ENCODE measurements around the gene RNMT.

Gene RNMT

DNA sequence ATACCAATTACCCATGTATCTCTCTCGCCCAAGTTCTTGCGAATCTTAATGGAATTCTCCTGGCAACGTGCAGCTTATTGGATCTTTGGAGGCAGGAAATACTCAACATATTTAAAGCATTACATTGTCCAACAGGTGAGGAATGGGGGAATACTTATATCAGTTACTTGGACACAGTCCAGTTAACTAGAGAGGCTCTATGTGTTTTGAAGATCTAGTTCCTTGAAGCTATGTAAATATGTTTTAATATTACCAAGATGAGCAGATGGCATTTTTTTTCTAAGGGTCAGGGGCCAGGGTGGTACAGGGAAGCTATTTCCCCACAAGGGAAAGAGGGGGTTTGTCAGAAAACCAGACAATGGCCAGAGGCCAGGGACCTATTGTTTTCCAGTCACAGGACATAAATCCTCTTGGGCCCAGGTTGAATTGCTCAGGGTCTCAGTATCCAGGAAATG is 70.7 kb downstream of the RNMT start:
- no peak overlapping the region for H3K27ac ChIP-seq (ENCODE audit: low read length)
- H3K4me3 ChIP-seq (ENCODE audit: low read length), result no peak overlapping the region
- peaks cover 21% of the 10 kb centered on the region for H3K27me3 ChIP-seq (ENCODE audit: control insufficient read depth, insufficient read depth, low read length)

DNA sequence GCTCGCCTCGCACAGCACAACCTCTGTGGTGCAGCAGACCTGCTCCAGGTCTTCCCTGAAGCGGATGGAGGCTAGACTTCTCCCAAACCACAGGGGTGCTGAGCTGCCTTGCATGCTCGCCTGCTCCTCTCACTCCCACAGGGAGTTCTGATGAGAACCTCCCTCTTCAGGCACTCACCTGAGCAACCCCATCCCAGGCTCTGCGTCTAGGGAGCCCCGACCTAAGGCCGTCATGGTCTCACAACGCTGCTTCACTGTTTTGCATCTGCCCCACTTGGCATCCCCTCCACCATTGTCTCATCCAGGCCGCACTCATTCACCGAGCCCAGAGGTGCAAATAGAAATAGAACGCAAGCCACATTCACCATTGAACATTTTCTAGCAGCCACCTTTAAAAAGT is 72.9 kb downstream of the RNMT start:
- H3K4me3 ChIP-seq (ENCODE audit: low read length), result no peak overlapping the region

More for the DNA sequence above, 70.7 kb downstream of the RNMT start:
- Histone ChIP-seq H3K36me3 (ENCODE audit: control insufficient read depth, low read depth, low read length) (no peaks in the 10 kb centered on the region), H3K9ac (ENCODE audit: low read length) (no peak overlapping the region), H3K4me1 (ENCODE audit: control insufficient read depth, low read depth, low read length) (peaks cover 6% of the 10 kb centered on the region), H3K9me3 (ENCODE audit: control insufficient read depth, low read depth, low read length) (no peaks in the 10 kb centered on the region)

DNA sequence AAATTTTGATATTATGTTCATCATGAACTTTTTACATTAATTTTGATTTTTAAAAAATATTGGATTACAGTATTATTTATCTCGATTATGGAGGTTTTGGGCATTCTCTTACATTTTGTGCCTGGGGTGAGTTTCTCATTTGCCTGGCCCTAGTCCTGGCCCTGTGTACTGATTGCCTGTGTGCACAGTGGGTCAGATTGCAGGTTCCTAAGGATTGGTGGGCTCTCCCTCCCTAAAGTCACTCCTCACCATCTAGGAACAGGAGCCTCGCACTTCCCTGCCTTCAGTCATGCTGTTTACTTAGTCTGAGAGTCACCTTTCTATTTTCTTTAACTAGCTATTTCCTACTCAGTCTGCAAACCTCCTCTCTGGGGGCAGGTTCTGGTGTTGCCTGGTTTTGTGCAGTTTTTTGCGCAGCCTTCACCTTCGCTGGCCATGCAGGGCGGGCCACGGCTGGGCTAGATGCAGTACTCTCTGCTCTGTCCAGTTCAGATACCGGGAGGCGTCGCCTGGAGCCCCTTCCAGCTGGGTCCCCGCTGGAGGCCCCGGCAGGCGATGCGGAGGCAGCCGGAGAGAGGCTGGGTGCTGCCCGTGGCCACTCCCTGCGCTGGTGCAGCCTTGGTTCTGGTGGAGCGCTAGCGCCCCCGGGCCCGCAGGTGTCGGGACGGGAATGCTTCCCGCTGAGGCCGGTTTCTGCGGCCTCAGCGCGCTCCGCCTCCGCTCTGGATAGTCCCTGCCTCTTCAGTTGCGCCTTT is 74.2 kb downstream of the RNMT start:
- Histone ChIP-seq H3K4me3 (ENCODE audit: low read length) (peak overlapping the region; percentile 60), H3K27ac (ENCODE audit: low read length) (no peak overlapping the region), H3K4me1 (ENCODE audit: control insufficient read depth, low read depth, low read length) (peaks cover 6% of the 10 kb centered on the region), H3K27me3 (ENCODE audit: control insufficient read depth, insufficient read depth, low read length) (peaks cover 26% of the 10 kb centered on the region), H3K9ac (ENCODE audit: low read length) (peak overlapping the region; percentile 8), H3K9me3 (ENCODE audit: control insufficient read depth, low read depth, low read length) (no peaks in the 10 kb centered on the region), H3K36me3 (ENCODE audit: control insufficient read depth, low read depth, low read length) (no peaks in the 10 kb centered on the region)

More for the DNA sequence above, 72.9 kb downstream of the RNMT start:
- Histone ChIP-seq H3K9me3 (ENCODE audit: control insufficient read depth, low read depth, low read length) (no peaks in the 10 kb centered on the region), H3K27ac (ENCODE audit: low read length) (no peak overlapping the region), H3K36me3 (ENCODE audit: control insufficient read depth, low read depth, low read length) (no peaks in the 10 kb centered on the region), H3K4me1 (ENCODE audit: control insufficient read depth, low read depth, low read length) (peaks cover 6% of the 10 kb centered on the region), H3K27me3 (ENCODE audit: control insufficient read depth, insufficient read depth, low read length) (peaks cover 26% of the 10 kb centered on the region), H3K9ac (ENCODE audit: low read length) (no peak overlapping the region)

DNA sequence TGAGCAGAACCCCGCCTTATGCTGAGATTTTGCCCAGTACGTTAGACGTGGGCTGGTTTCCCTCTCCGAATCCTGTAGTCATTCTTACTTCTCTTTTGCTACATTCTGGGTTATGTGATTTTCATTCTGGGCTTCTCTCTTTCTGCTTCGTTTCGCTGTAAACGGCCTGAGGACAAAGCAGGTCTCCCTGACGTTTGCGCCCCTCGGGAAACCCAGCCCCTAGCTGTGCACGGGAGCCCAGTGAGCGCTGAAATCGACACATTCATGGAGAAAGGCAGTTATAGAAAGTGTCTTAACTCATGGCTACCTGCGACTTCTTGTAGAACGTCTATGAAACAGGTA is 74.8 kb downstream of the RNMT start:
- H3K9ac ChIP-seq (ENCODE audit: low read length), result peak overlapping the region; percentile 8
- H3K9me3 ChIP-seq (ENCODE audit: control insufficient read depth, low read depth, low read length), result no peaks in the 10 kb centered on the region
- no peak overlapping the region for H3K27ac ChIP-seq (ENCODE audit: low read length)
- H3K27me3 ChIP-seq (ENCODE audit: control insufficient read depth, insufficient read depth, low read length), result peaks cover 26% of the 10 kb centered on the region
- H3K4me1 ChIP-seq (ENCODE audit: control insufficient read depth, low read depth, low read length), result peaks cover 6% of the 10 kb centered on the region
- peak overlapping the region; percentile 60 for H3K4me3 ChIP-seq (ENCODE audit: low read length)
- no peaks in the 10 kb centered on the region for H3K36me3 ChIP-seq (ENCODE audit: control insufficient read depth, low read depth, low read length)

DNA sequence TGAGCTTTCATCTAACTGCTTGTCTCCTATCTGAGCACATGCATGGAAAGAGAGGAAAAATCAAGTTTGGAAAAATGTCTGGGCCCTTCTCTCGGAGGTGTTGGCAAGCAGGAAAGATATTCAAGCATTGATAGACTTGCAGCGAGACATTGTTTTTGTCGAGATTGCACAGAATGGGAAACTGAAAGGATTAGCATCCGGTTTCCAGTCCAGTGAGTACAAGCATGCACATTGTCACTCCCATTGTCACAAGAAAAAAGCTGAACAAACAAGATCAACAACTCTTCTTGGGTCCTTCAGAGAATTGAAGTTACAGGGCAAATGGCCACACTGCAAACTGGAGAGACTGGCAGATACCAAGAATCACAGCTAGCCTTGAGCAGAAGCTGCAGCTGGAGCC is 77.8 kb downstream of the RNMT start:
- H3K9me3 ChIP-seq (ENCODE audit: control insufficient read depth, low read depth, low read length), result no peaks in the 10 kb centered on the region
- no peak overlapping the region for H3K27ac ChIP-seq (ENCODE audit: low read length)
- no peak overlapping the region for H3K9ac ChIP-seq (ENCODE audit: low read length)
- peaks cover 21% of the 10 kb centered on the region for H3K4me1 ChIP-seq (ENCODE audit: control insufficient read depth, low read depth, low read length)
- H3K4me3 ChIP-seq (ENCODE audit: low read length), result no peak overlapping the region
- no peaks in the 10 kb centered on the region for H3K36me3 ChIP-seq (ENCODE audit: control insufficient read depth, low read depth, low read length)
- H3K27me3 ChIP-seq (ENCODE audit: control insufficient read depth, insufficient read depth, low read length), result peaks cover 26% of the 10 kb centered on the region

DNA sequence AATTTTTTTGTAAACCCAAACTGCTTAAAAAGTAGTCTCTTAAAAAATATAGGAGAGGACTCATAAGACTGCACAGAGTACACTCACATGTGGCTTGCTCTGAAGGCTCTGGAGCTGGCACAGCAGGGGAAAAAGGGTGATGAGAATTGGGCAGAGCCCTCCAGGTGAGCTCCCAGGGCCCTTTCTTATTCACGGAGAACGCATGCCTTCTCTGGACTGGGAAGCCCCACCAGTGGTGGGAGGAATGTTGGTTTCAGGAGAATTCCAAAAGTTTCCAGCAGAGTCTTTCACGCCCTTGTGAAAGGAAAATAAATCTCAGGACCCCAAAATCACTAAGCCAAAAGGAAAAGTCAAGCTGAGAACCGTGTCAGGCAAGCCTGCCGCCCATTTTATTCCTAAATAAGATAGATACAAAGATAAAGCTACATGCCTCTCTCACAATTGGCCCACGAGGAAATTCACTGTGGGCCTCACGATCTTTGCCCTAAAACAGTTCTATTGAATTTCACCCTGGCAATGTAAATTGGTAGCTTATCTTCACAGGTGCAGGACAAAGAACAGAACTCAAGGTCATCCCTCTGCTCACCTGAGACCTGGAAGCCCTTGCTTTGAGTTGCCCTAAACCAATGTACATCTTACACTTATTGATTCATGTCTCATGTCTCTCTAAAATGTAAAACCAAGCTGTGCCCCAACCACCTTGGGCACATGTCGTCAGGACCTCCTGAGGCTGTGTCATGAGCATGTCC is 82.0 kb downstream of the RNMT start:
- Histone ChIP-seq H3K9me3 (ENCODE audit: control insufficient read depth, low read depth, low read length) (no peaks in the 10 kb centered on the region), H3K9ac (ENCODE audit: low read length) (no peak overlapping the region), H3K4me3 (ENCODE audit: low read length) (peak overlapping the region; percentile 13), H3K36me3 (ENCODE audit: control insufficient read depth, low read depth, low read length) (no peaks in the 10 kb centered on the region), H3K4me1 (ENCODE audit: control insufficient read depth, low read depth, low read length) (peaks cover 45% of the 10 kb centered on the region), H3K27ac (ENCODE audit: low read length) (peak overlapping the region; percentile 54), H3K27me3 (ENCODE audit: control insufficient read depth, insufficient read depth, low read length) (no peaks in the 10 kb centered on the region)

DNA sequence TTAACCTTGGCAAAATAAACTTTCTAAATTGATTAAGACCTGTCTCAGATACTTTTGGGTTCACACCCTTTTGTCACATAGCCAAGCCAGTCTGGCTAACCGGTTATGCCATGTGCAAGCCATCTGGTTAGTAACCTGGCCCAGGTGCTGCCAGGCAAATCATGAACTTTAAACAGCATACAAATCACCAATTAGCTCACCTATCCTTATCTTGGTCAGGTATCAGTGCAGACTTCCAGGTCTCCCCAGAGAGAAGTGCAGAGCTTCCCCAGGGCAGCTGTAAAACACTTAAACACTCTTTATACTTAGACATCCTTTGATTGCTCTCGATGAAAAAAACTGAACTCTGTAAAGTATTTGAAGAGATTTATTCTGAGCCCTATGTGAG is 82.6 kb downstream of the RNMT start:
- no peaks in the 10 kb centered on the region for H3K36me3 ChIP-seq (ENCODE audit: control insufficient read depth, low read depth, low read length)
- no peak overlapping the region for H3K9ac ChIP-seq (ENCODE audit: low read length)
- no peaks in the 10 kb centered on the region for H3K9me3 ChIP-seq (ENCODE audit: control insufficient read depth, low read depth, low read length)
- peak overlapping the region; percentile 29 for H3K4me3 ChIP-seq (ENCODE audit: low read length)
- H3K27me3 ChIP-seq (ENCODE audit: control insufficient read depth, insufficient read depth, low read length), result no peaks in the 10 kb centered on the region
- H3K4me1 ChIP-seq (ENCODE audit: control insufficient read depth, low read depth, low read length), result peaks cover 45% of the 10 kb centered on the region
- H3K27ac ChIP-seq (ENCODE audit: low read length), result peak overlapping the region; percentile 54

DNA sequence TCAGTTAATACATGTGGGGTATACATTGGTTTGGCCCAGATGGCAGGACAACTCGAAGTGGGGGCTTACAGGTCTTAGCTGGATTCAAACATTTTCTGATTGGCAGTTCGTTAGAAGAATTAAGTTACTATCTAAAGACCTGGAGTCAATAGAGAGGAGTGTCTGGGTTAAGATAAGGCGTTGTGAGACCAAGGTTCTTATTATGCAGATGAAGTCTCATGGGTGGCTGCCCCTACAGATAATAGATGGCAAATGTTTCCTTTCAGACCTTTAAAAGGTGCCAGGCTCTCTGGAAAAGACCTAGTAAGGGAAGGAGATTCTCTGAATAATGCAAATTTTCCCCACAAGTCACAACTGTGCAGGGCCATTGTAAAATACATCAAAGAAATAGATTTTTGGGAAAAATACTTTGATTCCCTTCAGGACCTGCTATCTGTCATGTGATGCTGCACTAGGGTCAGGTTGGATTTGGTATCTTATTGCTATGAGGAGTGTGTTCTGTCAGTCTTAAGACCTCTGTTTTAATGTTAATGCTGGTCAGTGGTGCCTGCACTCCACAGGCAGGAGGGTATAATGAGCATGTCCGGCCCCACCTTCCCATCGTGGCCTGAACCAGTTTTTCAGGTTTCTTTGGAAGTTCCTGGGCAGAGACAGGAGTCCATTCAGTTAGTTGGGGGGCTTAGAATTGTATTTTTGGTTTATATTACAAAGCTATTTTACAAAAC is 83.2 kb downstream of the RNMT start:
- no peaks in the 10 kb centered on the region for H3K27me3 ChIP-seq (ENCODE audit: control insufficient read depth, insufficient read depth, low read length)

DNA sequence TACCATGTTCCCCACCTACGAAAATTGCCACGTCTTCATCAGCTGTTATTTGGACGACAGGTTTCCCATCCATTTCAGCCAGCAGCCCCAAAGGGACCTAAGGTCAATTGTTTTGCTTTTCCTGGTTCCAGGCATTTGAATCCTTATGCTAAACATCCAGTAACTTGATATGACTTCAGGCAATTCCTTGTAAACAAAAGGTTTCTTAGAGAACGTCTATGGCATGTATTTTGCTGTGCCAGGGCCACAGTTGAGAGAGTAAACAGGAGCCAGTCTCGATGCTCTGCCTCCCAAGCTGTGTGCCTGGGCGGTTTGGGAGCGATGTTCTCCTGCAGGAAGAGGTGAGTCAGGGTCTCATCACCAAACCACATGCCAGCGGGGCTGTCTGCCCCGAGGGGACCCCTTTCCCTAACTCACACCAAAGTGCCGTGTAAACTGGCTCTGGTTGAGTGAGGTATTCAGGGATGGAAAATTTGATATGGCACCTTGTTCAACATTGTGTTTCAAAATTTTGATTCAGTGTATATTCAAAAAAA is 84.5 kb downstream of the RNMT start:
- Histone ChIP-seq H3K36me3 (ENCODE audit: control insufficient read depth, low read depth, low read length) (no peaks in the 10 kb centered on the region), H3K9me3 (ENCODE audit: control insufficient read depth, low read depth, low read length) (no peaks in the 10 kb centered on the region), H3K4me1 (ENCODE audit: control insufficient read depth, low read depth, low read length) (peaks cover 45% of the 10 kb centered on the region), H3K4me3 (ENCODE audit: low read length) (no peak overlapping the region), H3K27me3 (ENCODE audit: control insufficient read depth, insufficient read depth, low read length) (no peaks in the 10 kb centered on the region), H3K9ac (ENCODE audit: low read length) (no peak overlapping the region), H3K27ac (ENCODE audit: low read length) (no peak overlapping the region)

More for the DNA sequence above, 83.2 kb downstream of the RNMT start:
- Histone ChIP-seq H3K27ac (ENCODE audit: low read length) (no peak overlapping the region), H3K4me3 (ENCODE audit: low read length) (peak overlapping the region; percentile 29), H3K9ac (ENCODE audit: low read length) (no peak overlapping the region), H3K36me3 (ENCODE audit: control insufficient read depth, low read depth, low read length) (no peaks in the 10 kb centered on the region), H3K4me1 (ENCODE audit: control insufficient read depth, low read depth, low read length) (peaks cover 45% of the 10 kb centered on the region), H3K9me3 (ENCODE audit: control insufficient read depth, low read depth, low read length) (no peaks in the 10 kb centered on the region)

DNA sequence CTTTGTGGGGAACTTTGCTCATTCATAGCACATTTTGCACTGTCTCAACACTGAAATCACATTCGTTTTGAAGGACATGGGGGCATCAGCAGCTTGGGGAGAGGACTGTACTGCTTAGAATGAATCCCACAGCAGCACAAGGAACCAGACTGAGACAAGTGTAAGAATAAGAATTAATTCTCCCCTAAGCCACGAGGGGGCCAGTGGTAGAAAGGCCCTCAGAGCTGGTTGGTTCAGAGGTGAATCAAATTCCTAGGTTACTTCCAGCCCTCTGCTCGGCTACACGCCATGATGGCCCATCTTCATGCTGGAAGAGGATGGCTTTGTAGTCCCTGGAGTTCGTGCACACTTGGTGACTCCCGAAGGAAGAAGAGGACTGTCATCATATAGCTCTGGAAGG is 85.5 kb downstream of the RNMT start:
- H3K27me3 ChIP-seq (ENCODE audit: control insufficient read depth, insufficient read depth, low read length), result no peaks in the 10 kb centered on the region
- peaks cover 45% of the 10 kb centered on the region for H3K4me1 ChIP-seq (ENCODE audit: control insufficient read depth, low read depth, low read length)
- no peak overlapping the region for H3K27ac ChIP-seq (ENCODE audit: low read length)
- H3K36me3 ChIP-seq (ENCODE audit: control insufficient read depth, low read depth, low read length), result no peaks in the 10 kb centered on the region
- H3K9me3 ChIP-seq (ENCODE audit: control insufficient read depth, low read depth, low read length), result no peaks in the 10 kb centered on the region
- H3K4me3 ChIP-seq (ENCODE audit: low read length), result no peak overlapping the region
- H3K9ac ChIP-seq (ENCODE audit: low read length), result no peak overlapping the region

DNA sequence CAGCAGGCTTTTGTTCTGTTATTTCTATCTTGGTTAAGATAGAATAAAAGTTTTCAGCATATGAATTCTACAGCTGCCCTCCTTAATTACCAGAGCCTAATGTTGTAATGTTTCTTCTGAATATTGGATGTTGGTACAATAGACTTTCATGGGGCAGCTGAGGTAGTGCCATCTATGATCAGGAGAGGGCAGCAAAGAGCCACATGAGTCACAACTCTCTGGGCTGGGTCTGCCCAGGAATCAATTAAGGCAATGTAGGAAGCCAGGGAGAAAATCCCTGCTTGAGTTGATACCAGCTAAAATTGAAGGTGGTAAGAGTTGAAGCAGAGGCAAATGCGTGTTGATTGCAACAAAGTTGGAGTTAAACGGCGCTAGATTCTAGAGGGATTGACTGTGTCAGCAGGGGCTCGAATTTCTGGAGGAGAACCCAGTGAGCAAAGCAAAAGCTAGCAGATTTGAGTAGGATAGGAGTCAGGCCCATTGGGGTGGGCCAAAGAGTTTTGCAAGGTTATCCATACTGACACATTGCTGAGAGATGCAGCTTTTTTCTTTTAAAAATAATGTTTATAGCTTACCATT is 86.9 kb downstream of the RNMT start:
- Histone ChIP-seq H3K4me3 (ENCODE audit: low read length) (no peak overlapping the region), H3K9me3 (ENCODE audit: control insufficient read depth, low read depth, low read length) (no peaks in the 10 kb centered on the region), H3K9ac (ENCODE audit: low read length) (no peak overlapping the region), H3K36me3 (ENCODE audit: control insufficient read depth, low read depth, low read length) (no peaks in the 10 kb centered on the region), H3K27me3 (ENCODE audit: control insufficient read depth, insufficient read depth, low read length) (no peaks in the 10 kb centered on the region), H3K27ac (ENCODE audit: low read length) (no peak overlapping the region), H3K4me1 (ENCODE audit: control insufficient read depth, low read depth, low read length) (peaks cover 40% of the 10 kb centered on the region)
